RWPE2 (cell line): ENCODE measurements around the gene TTC39B.

Experiments used
- ATAC-seq: fragments of 200-7000 bp; cut with Tn5 transposase; 3 replicates; pipeline ENCODE4 v1.9.1; 2021; ENCODE audit warnings: low read depth
- DNase-seq: peaks from one replicate; pipeline ENCODE4 v3.0.0-alpha.2; 2020; ENCODE audit warnings: low spot score
- H3K27ac ChIP-seq: fragments of 450-650 bp; 2 replicates; pipeline ENCODE4 v1.5.1; 2017; ENCODE audit warnings: mild to moderate bottlenecking; ENCODE audit not compliant: poor library complexity, severe bottlenecking
- H3K27me3 ChIP-seq: fragments of 250-450 bp; sonication (Bioruptor Pico); 2 replicates; pipeline ENCODE4 v1.5.1; 2021; ENCODE audit warnings: mild to moderate bottlenecking, moderate library complexity; ENCODE audit not compliant: insufficient read depth, poor library complexity, severe bottlenecking
- H3K36me3 ChIP-seq: fragments of 250-450 bp; sonication (Bioruptor Pico); 2 replicates; pipeline ENCODE4 v1.5.1; 2020; ENCODE audit warnings: low read depth, mild to moderate bottlenecking, moderate library complexity
- H3K4me1 ChIP-seq: fragments of 250-450 bp; sonication (Bioruptor Pico); 2 replicates; pipeline ENCODE4 v1.5.1; 2021; ENCODE audit warnings: mild to moderate bottlenecking, moderate library complexity; ENCODE audit not compliant: insufficient read depth, poor library complexity, severe bottlenecking
- H3K4me3 ChIP-seq: fragments of 250-450 bp; sonication (Bioruptor Pico); 2 replicates; pipeline ENCODE4 v1.5.1; 2021; ENCODE audit warnings: mild to moderate bottlenecking, moderate library complexity; ENCODE audit not compliant: severe bottlenecking
- H3K9me3 ChIP-seq: fragments of 250-450 bp; sonication (Bioruptor Pico); 2 replicates; pipeline ENCODE4 v1.5.1; 2021; ENCODE audit warnings: mild to moderate bottlenecking, moderate library complexity; ENCODE audit not compliant: severe bottlenecking
- CTCF ChIP-seq: fragments of 450-650 bp; IDR thresholded peaks from one replicate; pipeline ENCODE4 v1.5.1; 2017; ENCODE audit warnings: mild to moderate bottlenecking, moderate library complexity; ENCODE audit not compliant: poor library complexity, severe bottlenecking

TTC39B gene

GRCh38 chr9:15137658-15138356, 169.2 kb downstream of the TTC39B start:
- no peak for TF ChIP-seq CTCF
- DNase-seq (no peak), ATAC-seq (no peak)
- Histone ChIP-seq H3K27me3 (no peaks in the 10 kb centered on the region), H3K4me3 (no peak overlapping the region), H3K9me3 (no peaks in the 10 kb centered on the region), H3K27ac (no peak overlapping the region), H3K4me1 (no peaks in the 10 kb centered on the region), H3K36me3 (no peaks in the 10 kb centered on the region)

GRCh38 chr9:15137089-15137488, 169.9 kb downstream of the TTC39B start:
- H3K36me3 ChIP-seq, result no peaks in the 10 kb centered on the region
- no peak overlapping the region for H3K4me3 ChIP-seq
- no peak overlapping the region for H3K27ac ChIP-seq
- no peak for DNase-seq
- no peaks in the 10 kb centered on the region for H3K9me3 ChIP-seq
- no peak for ATAC-seq
- no peaks in the 10 kb centered on the region for H3K4me1 ChIP-seq
- no peaks in the 10 kb centered on the region for H3K27me3 ChIP-seq
- TF ChIP-seq CTCF, result no peak

- H3K27ac ChIP-seq, result no peak overlapping the region
- no peak overlapping the region for H3K4me3 ChIP-seq
- no peaks in the 10 kb centered on the region for H3K36me3 ChIP-seq
- TF ChIP-seq CTCF, result no peak
- H3K9me3 ChIP-seq, result no peaks in the 10 kb centered on the region
- ATAC-seq, result no peak
- no peaks in the 10 kb centered on the region for H3K27me3 ChIP-seq
- no peaks in the 10 kb centered on the region for H3K4me1 ChIP-seq
- DNase-seq, result no peak
Measured at GRCh38 chr9:15136646-15137045, 170.4 kb downstream of the TTC39B start.

GRCh38 chr9:15135164-15135792, 171.7 kb downstream of the TTC39B start:
- no peak overlapping the region for H3K27ac ChIP-seq
- ATAC-seq, result peak; percentile 90

More at GRCh38 chr9:15135164-15135792, 171.7 kb downstream of the TTC39B start:
- no peaks in the 10 kb centered on the region for H3K4me1 ChIP-seq
- H3K27me3 ChIP-seq, result no peaks in the 10 kb centered on the region
- peak; percentile 86 for TF ChIP-seq CTCF
- H3K9me3 ChIP-seq, result no peaks in the 10 kb centered on the region
- no peak overlapping the region for H3K4me3 ChIP-seq
- no peak for DNase-seq
- H3K36me3 ChIP-seq, result no peaks in the 10 kb centered on the region
